AG09319 (cell line): ENCODE results near the gene CYP4F11.
"Not testable (repeated sequence)": the region's sequence is repeated elsewhere in the genome, so short reads cannot be mapped to it uniquely, and the experiment has no call there.

Experiments
- DNase-seq: peaks from one replicate; pipeline ENCODE4 v3.0.0-alpha.2; 2010; ENCODE audit warnings: low read depth; ENCODE audit errors: extremely low read depth
- TF ChIP-seq, protein P1 (sequence below): IDR thresholded peaks from 2 replicates; pipeline ENCODE4 v1.5.1; 2011; ENCODE audit warnings: low read depth, mild to moderate bottlenecking, inconsistent platforms, low read length, moderate library complexity

Gene CYP4F11

DNA sequence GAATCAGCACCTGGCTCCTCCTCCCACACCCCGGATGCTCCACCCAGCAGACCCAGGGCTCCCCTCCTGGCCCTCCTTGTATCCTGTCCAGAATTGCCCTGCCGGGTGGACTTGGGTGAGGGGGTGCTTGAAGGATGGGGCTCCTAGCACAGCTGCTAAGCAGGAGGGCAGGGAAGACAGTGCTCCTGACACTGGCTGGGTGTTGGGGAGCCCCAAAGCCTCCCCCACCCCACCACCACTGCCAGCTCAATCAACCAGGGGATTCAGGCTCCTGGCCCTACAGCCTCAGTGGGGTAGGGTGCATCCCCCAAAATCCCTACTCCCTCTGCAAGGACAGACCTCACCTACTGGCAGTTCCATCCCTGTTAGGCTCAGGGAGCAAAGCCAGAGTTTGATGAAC is 2.6 kb upstream of the CYP4F11 start:
- TF ChIP-seq, protein P1, sequence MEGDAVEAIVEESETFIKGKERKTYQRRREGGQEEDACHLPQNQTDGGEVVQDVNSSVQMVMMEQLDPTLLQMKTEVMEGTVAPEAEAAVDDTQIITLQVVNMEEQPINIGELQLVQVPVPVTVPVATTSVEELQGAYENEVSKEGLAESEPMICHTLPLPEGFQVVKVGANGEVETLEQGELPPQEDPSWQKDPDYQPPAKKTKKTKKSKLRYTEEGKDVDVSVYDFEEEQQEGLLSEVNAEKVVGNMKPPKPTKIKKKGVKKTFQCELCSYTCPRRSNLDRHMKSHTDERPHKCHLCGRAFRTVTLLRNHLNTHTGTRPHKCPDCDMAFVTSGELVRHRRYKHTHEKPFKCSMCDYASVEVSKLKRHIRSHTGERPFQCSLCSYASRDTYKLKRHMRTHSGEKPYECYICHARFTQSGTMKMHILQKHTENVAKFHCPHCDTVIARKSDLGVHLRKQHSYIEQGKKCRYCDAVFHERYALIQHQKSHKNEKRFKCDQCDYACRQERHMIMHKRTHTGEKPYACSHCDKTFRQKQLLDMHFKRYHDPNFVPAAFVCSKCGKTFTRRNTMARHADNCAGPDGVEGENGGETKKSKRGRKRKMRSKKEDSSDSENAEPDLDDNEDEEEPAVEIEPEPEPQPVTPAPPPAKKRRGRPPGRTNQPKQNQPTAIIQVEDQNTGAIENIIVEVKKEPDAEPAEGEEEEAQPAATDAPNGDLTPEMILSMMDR = no peak

DNA sequence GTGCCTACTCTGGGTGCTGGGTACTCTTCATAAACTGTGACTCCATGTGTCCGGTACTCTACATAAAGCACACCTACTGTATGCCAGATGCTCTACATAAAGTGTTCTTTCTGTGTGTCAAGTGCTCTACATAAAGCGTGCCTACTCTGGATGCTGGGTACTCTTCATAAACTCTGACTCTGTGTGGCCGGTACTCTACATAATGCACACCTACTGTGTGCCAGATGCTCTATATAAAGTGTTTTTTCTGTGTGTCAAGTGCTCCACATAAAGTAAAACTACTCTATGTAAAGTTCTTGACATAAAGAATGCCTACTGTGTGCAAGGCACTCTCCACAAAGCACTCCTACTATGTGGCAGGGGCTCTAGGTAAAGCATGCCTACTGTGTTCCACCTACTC is 1.8 kb upstream of the CYP4F11 start:
- no peak for DNase-seq
- TF ChIP-seq, protein P1 = no peak

More for the DNA sequence above, 2.6 kb upstream of the CYP4F11 start:
- no peak for DNase-seq

DNA sequence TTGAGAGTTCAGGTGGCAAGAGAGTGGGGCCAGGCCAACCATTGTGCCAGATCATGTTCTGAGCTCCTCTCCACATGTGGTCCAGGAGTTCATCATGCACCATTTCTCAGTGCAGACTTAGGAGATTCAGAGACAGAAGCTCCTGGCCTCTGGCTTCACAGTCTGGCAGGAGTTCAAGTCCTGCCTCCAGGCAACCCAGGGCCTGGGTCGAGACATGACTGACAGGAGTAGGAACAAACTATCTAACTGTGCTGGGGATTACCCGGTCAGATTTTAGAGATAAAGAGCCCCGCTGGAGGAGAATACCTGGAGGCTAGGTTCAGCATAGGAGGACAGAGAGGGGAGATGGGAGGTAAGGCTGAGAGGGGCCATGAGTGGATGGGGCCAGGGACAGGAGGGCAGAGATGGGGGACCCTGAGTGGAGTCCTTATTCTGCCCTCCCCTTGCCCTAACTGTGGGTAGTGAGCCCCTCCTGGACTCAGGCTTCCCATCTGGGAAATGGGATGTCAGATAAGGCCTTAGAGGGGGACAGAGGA is 906 bp upstream of the CYP4F11 start:
- TF ChIP-seq, protein P1 = no peak
- no peak for DNase-seq

DNA sequence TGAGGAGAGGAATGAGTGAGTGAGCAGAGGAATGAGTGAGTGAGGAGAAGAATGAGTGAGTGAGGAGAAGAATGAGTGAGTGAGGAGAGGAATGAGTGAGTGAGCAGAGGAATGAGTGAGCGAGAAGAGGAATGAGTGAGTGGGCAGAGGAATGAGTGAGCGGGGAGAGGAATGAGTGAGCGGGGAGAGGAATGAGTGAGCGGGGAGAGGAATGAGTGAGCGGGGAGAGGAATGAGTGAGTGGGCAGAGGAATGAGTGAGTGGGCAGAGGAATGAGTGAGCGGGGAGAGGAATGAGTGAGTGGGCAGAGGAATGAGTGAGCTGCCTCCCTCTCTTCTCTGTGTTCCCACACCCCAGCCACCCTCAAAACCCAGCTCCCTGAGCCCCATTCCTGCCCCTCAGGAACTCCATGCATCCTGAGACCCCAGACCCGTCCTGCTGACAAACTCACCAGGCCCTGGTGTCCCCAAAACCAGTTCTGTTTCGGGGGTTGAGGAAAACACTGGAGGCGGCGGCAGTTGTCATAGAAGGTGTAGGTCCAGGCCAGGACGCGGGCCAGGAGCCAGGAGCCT is 483 bp downstream of the CYP4F11 start:
- DNase-seq = not testable (repeated sequence)

DNA sequence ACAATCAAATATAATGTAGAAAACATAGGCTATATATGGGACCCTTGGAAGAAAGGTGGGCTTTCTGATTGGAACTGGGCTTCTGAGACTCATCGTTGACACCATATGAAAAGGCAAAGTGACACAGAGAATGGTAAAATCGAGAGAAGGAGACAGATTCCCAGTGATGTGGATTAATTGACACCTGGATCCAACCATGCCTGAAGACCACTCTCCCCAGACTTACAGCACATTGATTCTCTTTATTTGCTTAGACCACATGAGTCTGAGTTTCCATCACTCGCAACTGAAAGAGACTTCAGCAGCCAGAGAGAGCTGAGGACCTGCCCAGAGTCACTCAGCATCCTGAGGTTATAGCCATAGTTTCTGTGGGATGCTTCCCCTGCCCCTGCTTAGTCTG is 6.0 kb downstream of the CYP4F11 start:
- TF ChIP-seq, protein P1 = no peak
- no peak for DNase-seq

DNA sequence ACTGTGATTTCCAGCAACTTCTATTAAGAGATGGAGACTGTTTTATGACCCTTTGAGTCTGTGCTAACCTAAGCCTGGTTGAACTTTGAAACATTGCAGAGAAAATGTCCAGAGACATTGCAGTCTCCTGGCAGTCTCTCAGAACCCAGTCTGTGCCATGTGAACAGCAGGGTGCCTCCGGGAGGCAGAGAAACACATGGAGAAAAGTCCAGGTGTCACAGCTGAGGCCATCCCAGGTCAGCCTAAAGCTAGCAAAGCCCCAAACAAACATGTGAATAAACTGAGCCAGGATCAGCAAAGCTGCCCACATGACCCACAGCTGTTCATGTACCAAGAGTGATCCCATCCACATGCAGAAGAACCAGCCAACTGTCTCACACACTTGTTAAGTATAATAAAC is 7.8 kb downstream of the CYP4F11 start:
- no peak for DNase-seq
- TF ChIP-seq, protein P1 = no peak

DNA sequence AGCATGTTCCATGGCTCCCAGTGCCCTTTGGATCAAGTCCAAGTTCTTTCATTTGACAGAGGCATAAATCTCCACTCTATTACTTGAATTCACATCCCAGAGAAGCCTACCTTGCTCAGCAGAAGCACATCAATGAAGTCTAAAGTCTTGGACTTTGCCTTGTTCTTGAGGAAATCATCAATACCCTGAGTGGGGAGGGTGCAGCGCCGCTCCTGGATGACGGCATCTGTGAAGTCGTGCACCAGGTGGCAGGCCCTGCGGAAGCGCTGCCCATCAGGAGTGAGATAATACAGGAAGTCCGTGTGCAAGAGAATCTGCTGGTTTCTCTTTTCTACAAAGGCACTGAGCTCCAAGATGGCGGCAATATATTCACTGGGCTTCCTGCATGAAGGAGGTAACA is 10.6 kb downstream of the CYP4F11 start:
- DNase-seq = no peak
- TF ChIP-seq, protein P1 = no peak

DNA sequence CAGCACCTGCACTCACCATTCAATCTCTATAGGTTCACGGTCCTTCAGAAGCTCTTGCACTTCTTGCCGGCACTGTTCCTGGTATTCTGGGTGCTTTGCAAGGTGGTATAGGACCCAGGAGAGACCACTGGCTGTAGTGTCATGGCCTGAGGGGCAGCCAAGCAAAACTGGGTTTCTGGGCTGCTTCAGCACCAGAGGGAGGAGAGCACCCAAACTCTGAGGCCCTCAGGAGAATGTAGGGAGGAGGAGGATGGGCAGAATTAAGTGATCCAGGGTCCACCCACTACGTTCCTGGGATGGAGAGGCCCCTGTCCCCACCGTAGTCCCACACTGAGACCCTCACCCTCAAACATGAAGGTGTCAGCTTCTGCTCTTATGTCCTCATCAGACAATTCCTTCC is 12.3 kb downstream of the CYP4F11 start:
- DNase-seq = no peak
- TF ChIP-seq, protein P1 = no peak
